Measurements from ENCODE around the gene FCER1G. TPM values are rescaled to one million over a fixed set of nuclear protein-coding genes. Genes with fewer than 3 reads are reported as not detected.

Gene FCER1G
- total RNA-seq, 1 experiment from 2014 or later = 1.5 TPM

DNA sequence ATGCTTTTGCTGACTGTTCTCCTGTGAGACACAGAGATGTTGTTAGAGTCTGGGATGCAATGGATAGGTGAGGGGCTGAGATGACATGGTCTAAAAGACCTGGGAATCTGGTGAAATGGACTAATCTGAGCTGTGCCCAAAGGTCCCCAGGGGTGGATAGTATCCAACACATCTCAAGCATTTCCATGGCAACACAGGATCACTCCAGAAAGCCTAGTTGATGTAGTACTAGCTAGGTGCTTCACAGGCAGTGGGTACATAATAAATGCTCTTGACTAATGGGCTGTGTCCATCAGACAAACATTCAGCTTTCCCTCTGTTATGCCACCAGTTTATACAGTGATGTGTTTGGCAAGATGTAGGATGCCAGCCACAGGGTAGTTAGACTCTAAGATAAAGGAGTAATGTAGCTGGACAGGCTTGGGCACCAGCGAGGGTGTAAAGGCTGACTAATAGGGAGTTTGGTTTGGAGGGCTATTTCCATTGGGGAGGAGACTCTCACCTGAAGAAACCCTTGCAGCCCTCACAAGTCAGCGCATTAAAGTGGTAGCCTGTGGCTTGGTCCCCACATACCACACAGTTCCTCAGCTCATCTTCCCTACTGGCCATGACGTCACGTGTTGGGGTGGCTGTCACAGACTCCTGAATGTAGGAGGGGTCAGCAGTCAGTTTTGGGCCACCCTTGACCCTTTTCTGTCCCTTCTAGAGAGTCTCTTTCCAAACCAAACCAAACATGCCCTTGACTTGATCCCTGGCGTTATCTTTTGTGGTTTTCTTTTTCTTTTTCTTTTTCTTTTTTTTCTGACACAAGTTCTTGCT, 21.1 kb downstream of the FCER1G start:
- Histone ChIP-seq H3K4me1 (peaks cover 6% of the 10 kb centered on the region), H3K36me3 (ENCODE audit: control insufficient read depth, insufficient read depth, low read length) (no peaks in the 10 kb centered on the region), H3K4me3 (ENCODE audit: low read depth, low read length) (no peak overlapping the region), H3K27me3 (replicated peaks; ENCODE audit: control insufficient read depth, insufficient read depth, low read length) (no peaks in the 10 kb centered on the region), H3K9me3 (no peaks in the 10 kb centered on the region)
- Mint-ChIP-seq H3K27ac (ENCODE audit: unreplicated experiment) (no peak overlapping the region), H3K27me3 (ENCODE audit: insufficient read depth, unreplicated experiment) (no peaks in the 10 kb centered on the region), H3K9me3 (ENCODE audit: unreplicated experiment) (no peaks in the 10 kb centered on the region), H3K36me3 (ENCODE audit: insufficient read depth, unreplicated experiment) (no peaks in the 10 kb centered on the region), H3K4me3 (ENCODE audit: unreplicated experiment) (no peak overlapping the region), H3K4me1 (ENCODE audit: low read depth, unreplicated experiment) (no peaks in the 10 kb centered on the region)
- TF ChIP-seq CTCF (IDR thresholded peaks at IDR 0.05; ENCODE audit: insufficient read depth in 1 of 2, low read depth in 1 of 2, low read length in 1 of 2, severe bottlenecking in 1 of 2, unreplicated experiment in 1 of 2) = no peak
- ChIA-PET POLR2A (interaction anchor here (0.5 kb wide), 1 partner anchor 78 kb away, joined by 3 read pairs; the partner anchor contains the start of gene SDHC), CTCF (no interaction called here)
- BruUV-seq (replicated peaks) = no TSS peak
- intact Hi-C loops (cut with micrococcal nuclease; ENCODE audit: unreplicated experiment) = no loop called here
- no peak for DNase-seq

DNA sequence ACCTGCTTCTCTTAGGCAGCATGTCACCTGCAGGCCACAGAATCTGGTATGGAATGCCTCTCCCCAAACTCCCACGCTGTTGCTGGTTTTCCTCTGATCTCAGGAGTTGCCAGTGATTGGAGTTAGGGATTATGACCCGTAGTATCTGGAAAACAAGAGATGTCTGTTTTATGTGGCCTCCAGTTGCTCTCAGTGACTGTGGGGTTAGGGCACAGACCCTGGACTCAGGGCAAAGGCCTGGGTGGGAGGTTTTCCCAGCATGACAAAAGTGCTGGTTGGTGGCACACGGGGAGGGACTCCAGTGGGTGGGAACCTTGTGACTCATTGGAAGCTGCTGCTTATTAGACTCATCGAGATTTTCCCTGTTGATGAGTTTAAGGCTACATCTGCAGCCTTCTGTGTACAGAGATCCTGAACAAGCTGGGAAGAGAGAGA, 23.0 kb downstream of the FCER1G start, which contains the start of gene NR1I3:
NR1I3 (minus strand) TSS at position 165 of the 435 bp plus-strand sequence. CDS start 1,638 bp downstream, outside the sequence.
- Mint-ChIP-seq H3K9me3 (ENCODE audit: unreplicated experiment) (no peaks in the 10 kb centered on the region), H3K4me3 (ENCODE audit: unreplicated experiment) (no peak within 1 kb of the TSS), H3K36me3 (ENCODE audit: insufficient read depth, unreplicated experiment) (no peaks in the 10 kb centered on the region), H3K27me3 (ENCODE audit: insufficient read depth, unreplicated experiment) (no peaks in the 10 kb centered on the region), H3K4me1 (ENCODE audit: low read depth, unreplicated experiment) (peaks cover 9% of the 10 kb centered on the region), H3K27ac (ENCODE audit: unreplicated experiment) (no peak within 1 kb of the TSS)
- H3K4me1 ChIP-seq = peaks cover 13% of the 10 kb centered on the region
- ChIA-PET CTCF (interaction anchor here (1.1 to 1.7 kb wide), 2 partner anchors 8 to 13 kb away, joined by 4 to 5 read pairs; partner anchors contain the start of gene TOMM40L), POLR2A (no interaction called here)
- TF ChIP-seq CTCF (IDR thresholded peaks at IDR 0.05; ENCODE audit: insufficient read depth in 1 of 2, low read depth in 1 of 2, low read length in 1 of 2, severe bottlenecking in 1 of 2, unreplicated experiment in 1 of 2) = no peak
- H3K4me3 ChIP-seq (ENCODE audit: low read depth, low read length) = no peak within 1 kb of the TSS
- H3K36me3 ChIP-seq (ENCODE audit: control insufficient read depth, insufficient read depth, low read length) = no peaks in the 10 kb centered on the region
- intact Hi-C loops (cut with micrococcal nuclease; ENCODE audit: unreplicated experiment) = no loop called here
- BruUV-seq (replicated peaks) = no TSS peak
- no peaks in the 10 kb centered on the region for H3K9me3 ChIP-seq
- no peaks in the 10 kb centered on the region for H3K27me3 ChIP-seq (replicated peaks; ENCODE audit: control insufficient read depth, insufficient read depth, low read length)
- peak in 1 of 2 experiments; percentile 68 for DNase-seq

DNA sequence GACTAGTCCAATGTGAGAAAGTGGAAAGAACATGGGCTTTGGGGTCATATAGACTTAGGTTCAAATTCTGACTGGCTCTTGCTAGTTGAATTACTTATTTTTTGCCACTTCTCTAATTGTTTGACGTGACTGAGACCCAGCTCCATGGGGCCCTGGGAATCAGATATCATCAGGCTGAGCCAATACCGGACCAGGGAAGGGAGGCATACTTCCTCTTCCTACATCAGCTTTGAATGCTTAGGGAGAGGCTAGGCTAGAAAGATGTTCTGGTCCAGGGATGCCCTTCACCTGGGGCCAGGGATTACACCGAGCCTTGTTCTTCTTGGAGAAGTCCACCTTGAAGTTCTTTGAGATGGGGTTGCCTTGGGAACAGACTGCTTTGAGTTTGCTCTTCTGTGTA, 26.6 kb downstream of the FCER1G start:
- BruUV-seq (replicated peaks) = no TSS peak
- Mint-ChIP-seq H3K36me3 (ENCODE audit: insufficient read depth, unreplicated experiment) (no peaks in the 10 kb centered on the region), H3K27ac (ENCODE audit: unreplicated experiment) (no peak overlapping the region), H3K4me3 (ENCODE audit: unreplicated experiment) (no peak overlapping the region), H3K27me3 (ENCODE audit: insufficient read depth, unreplicated experiment) (no peaks in the 10 kb centered on the region), H3K9me3 (ENCODE audit: unreplicated experiment) (no peaks in the 10 kb centered on the region), H3K4me1 (ENCODE audit: low read depth, unreplicated experiment) (peaks cover 16% of the 10 kb centered on the region)
- ChIA-PET POLR2A (no interaction called here), CTCF (interaction anchor here (1.7 kb wide), 1 partner anchor 50 kb away, joined by 5 read pairs; no protein-coding TSS in a partner anchor)
- intact Hi-C loops (cut with micrococcal nuclease; ENCODE audit: unreplicated experiment) = no loop called here
- no peak for TF ChIP-seq CTCF (IDR thresholded peaks at IDR 0.05; ENCODE audit: insufficient read depth in 1 of 2, low read depth in 1 of 2, low read length in 1 of 2, severe bottlenecking in 1 of 2, unreplicated experiment in 1 of 2)
- no peak for DNase-seq
- H3K36me3 ChIP-seq (ENCODE audit: control insufficient read depth, insufficient read depth, low read length) = no peaks in the 10 kb centered on the region
- no peaks in the 10 kb centered on the region for H3K27me3 ChIP-seq (replicated peaks; ENCODE audit: control insufficient read depth, insufficient read depth, low read length)
- peaks cover 13% of the 10 kb centered on the region for H3K4me1 ChIP-seq
- H3K9me3 ChIP-seq = no peaks in the 10 kb centered on the region
- H3K4me3 ChIP-seq (ENCODE audit: low read depth, low read length) = no peak overlapping the region

All from Caco-2 (cell line).